Activated naive CD8-positive, alpha-beta T cell treated with anti-CD3 and anti-CD28 coated beads, Interleukin-2, amount 50 U/mL, for 24 hours (primary cell): ENCODE data around the gene MOB1A.

Experiments used
- ATAC-seq: fragments of 150-1000 bp; cut with Tn5 transposase; one replicate; pipeline ENCODE4 v1.10.0; 2021
- DNase-seq: peaks from one replicate; pipeline ENCODE4 v3.0.0; 2021
- H3K27ac Mint-ChIP-seq: one replicate; pipeline ENCODE4 v1.8.0; 2021; ENCODE audit warnings: mild to moderate bottlenecking, mixed read lengths
- H3K27me3 Mint-ChIP-seq: one replicate; pipeline ENCODE4 v1.8.0; 2021; ENCODE audit warnings: mixed read lengths
- H3K36me3 Mint-ChIP-seq: one replicate; pipeline ENCODE4 v1.8.0; 2021; ENCODE audit warnings: low read depth, mixed read lengths
- H3K4me1 Mint-ChIP-seq: one replicate; pipeline ENCODE4 v1.8.0; 2021; ENCODE audit warnings: mixed read lengths
- H3K4me3 Mint-ChIP-seq: one replicate; pipeline ENCODE4 v1.8.0; 2021; ENCODE audit warnings: mild to moderate bottlenecking, moderate library complexity, mixed read lengths
- H3K9me3 Mint-ChIP-seq: one replicate; pipeline ENCODE4 v1.8.0; 2021; ENCODE audit warnings: mixed read lengths

The MOB1A gene

GRCh38 chr2:74119339-74119738 lies 59.3 kb downstream of the MOB1A start:
- H3K9me3 Mint-ChIP-seq = peaks cover 22% of the 10 kb centered on the region
- ATAC-seq (no peak), DNase-seq (no peak)
- H3K27me3 Mint-ChIP-seq = peaks cover 8% of the 10 kb centered on the region
- H3K36me3 Mint-ChIP-seq = peaks cover 11% of the 10 kb centered on the region
- no peak overlapping the region for H3K4me3 Mint-ChIP-seq
- no peak overlapping the region for H3K27ac Mint-ChIP-seq
- H3K4me1 Mint-ChIP-seq = peaks cover 9% of the 10 kb centered on the region

- ATAC-seq = no peak
- DNase-seq = no peak
- peaks cover 11% of the 10 kb centered on the region for H3K27me3 Mint-ChIP-seq
- no peak overlapping the region for H3K4me3 Mint-ChIP-seq
- no peaks in the 10 kb centered on the region for H3K4me1 Mint-ChIP-seq
- no peak overlapping the region for H3K27ac Mint-ChIP-seq
- H3K36me3 Mint-ChIP-seq = peaks cover 2% of the 10 kb centered on the region
- no peaks in the 10 kb centered on the region for H3K9me3 Mint-ChIP-seq
These were observed 67.3 kb downstream of the MOB1A start for GRCh38 chr2:74111380-74111779.

GRCh38 chr2:74110537-74110936 lies 68.1 kb downstream of the MOB1A start:
- DNase-seq (no peak), ATAC-seq (no peak)
- H3K4me1 Mint-ChIP-seq = no peaks in the 10 kb centered on the region
- H3K36me3 Mint-ChIP-seq = peaks cover 2% of the 10 kb centered on the region
- no peak overlapping the region for H3K4me3 Mint-ChIP-seq
- no peaks in the 10 kb centered on the region for H3K9me3 Mint-ChIP-seq
- peaks cover 8% of the 10 kb centered on the region for H3K27me3 Mint-ChIP-seq
- H3K27ac Mint-ChIP-seq = no peak overlapping the region

GRCh38 chr2:74109551-74109950 lies 69.1 kb downstream of the MOB1A start:
- ATAC-seq = no peak
- Mint-ChIP-seq H3K4me1 (no peaks in the 10 kb centered on the region), H3K27ac (no peak overlapping the region)

DNA sequence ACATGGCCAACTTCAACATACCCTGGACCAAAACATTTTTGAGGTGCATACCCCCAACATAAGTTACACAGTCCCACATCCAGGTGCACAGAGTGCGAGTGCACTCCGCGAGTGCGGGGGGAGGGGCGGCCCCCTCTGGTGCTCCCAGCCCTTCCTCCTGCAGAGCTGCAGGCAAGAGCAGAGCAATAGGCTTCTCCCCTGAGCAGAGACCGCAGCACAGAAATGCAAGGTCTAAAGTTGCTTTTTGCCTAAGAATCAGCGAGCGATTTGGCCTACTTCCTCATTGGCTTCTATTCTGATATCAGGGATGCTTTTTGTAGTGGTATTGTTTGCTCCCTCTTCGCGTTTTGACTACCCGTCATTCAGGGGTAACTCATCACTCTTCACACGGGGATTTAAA lies 71.6 kb downstream of the MOB1A start:
- ATAC-seq = no peak
- H3K4me3 Mint-ChIP-seq = no peak overlapping the region
- no peaks in the 10 kb centered on the region for H3K9me3 Mint-ChIP-seq
- peaks cover 4% of the 10 kb centered on the region for H3K36me3 Mint-ChIP-seq
- no peak for DNase-seq
- no peaks in the 10 kb centered on the region for H3K27me3 Mint-ChIP-seq
- no peaks in the 10 kb centered on the region for H3K4me1 Mint-ChIP-seq
- H3K27ac Mint-ChIP-seq = no peak overlapping the region

More at GRCh38 chr2:74109551-74109950, 69.1 kb downstream of the MOB1A start:
- Mint-ChIP-seq H3K36me3 (peaks cover 2% of the 10 kb centered on the region), H3K4me3 (no peak overlapping the region), H3K9me3 (no peaks in the 10 kb centered on the region), H3K27me3 (peaks cover 4% of the 10 kb centered on the region)
- DNase-seq = no peak

GRCh38 chr2:74105413-74105812 lies 73.3 kb downstream of the MOB1A start:
- Mint-ChIP-seq H3K4me3 (no peak overlapping the region), H3K9me3 (no peaks in the 10 kb centered on the region), H3K36me3 (peaks cover 7% of the 10 kb centered on the region), H3K27me3 (no peaks in the 10 kb centered on the region), H3K4me1 (no peaks in the 10 kb centered on the region), H3K27ac (no peak overlapping the region)
- DNase-seq (no peak), ATAC-seq (no peak)

- no peaks in the 10 kb centered on the region for H3K9me3 Mint-ChIP-seq
- no peak overlapping the region for H3K27ac Mint-ChIP-seq
- peaks cover 10% of the 10 kb centered on the region for H3K36me3 Mint-ChIP-seq
- ATAC-seq = no peak
- DNase-seq = no peak
- no peaks in the 10 kb centered on the region for H3K27me3 Mint-ChIP-seq
- no peak overlapping the region for H3K4me3 Mint-ChIP-seq
- no peaks in the 10 kb centered on the region for H3K4me1 Mint-ChIP-seq
These were observed 73.8 kb downstream of the MOB1A start for GRCh38 chr2:74104839-74105238.

DNA sequence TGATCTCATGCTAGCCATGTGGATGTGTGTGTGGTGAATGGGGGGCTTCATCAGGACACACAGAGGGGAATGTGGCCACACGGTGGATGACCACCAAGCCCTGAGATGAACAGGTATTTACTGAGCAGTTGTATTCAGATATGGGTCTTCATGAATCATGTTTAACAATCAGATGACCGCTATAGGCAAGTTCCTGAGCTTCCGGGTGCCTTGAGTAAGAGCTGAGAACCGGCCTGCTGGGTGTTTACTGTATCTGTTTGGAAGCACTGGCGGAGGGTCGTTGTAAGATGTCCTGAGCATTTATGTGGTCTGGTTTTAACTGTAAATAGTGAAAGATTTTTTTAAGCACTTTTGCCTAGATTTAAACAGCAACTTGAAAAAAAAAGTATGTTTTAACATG lies 74.9 kb downstream of the MOB1A start:
- H3K27ac Mint-ChIP-seq = no peak overlapping the region
- H3K36me3 Mint-ChIP-seq = peaks cover 18% of the 10 kb centered on the region
- H3K27me3 Mint-ChIP-seq = no peaks in the 10 kb centered on the region
- no peaks in the 10 kb centered on the region for H3K4me1 Mint-ChIP-seq
- DNase-seq (no peak), ATAC-seq (no peak)
- no peaks in the 10 kb centered on the region for H3K9me3 Mint-ChIP-seq
- H3K4me3 Mint-ChIP-seq = no peak overlapping the region
